HG03520 (cell line): Measurements from ENCODE around the gene PLXDC1.
"Not testable (repeated sequence)": the region's sequence is repeated elsewhere in the genome, so short reads cannot be mapped to it uniquely, and the experiment has no call there.

Experiments used
- ATAC-seq: cut with Tn5 transposase; IDR thresholded peaks from one replicate; pipeline ENCODE4 v1.9.1; 2021; ENCODE audit warnings: mild to moderate bottlenecking, moderate library complexity; ENCODE audit not compliant: unreplicated experiment

PLXDC1 gene

DNA sequence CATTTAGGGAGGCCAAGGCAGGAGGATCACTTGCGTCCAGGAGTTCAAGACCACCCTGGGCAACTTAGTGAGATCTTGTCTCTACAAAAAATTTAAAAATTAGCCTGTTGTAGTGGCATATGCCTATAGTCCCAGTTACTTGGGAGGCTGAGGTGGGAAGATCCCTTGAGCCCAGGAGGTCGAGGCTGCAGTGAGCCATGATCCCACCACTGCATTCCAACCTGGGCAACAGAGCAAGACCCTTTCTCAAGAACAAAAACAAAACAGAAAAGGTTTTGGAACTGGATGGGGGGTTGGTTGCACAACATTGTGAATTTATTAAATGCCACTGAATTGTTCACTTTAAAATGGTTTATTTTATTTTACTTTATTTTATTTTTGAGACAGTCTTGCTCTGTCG is 21.2 kb downstream of the PLXDC1 start:
- ATAC-seq = no peak

GRCh38 chr17:39129544-39129943 is 21.9 kb downstream of the PLXDC1 start:
- not testable (repeated sequence) for ATAC-seq

GRCh38 chr17:39126436-39126835 is 25.0 kb downstream of the PLXDC1 start:
- no peak for ATAC-seq

DNA sequence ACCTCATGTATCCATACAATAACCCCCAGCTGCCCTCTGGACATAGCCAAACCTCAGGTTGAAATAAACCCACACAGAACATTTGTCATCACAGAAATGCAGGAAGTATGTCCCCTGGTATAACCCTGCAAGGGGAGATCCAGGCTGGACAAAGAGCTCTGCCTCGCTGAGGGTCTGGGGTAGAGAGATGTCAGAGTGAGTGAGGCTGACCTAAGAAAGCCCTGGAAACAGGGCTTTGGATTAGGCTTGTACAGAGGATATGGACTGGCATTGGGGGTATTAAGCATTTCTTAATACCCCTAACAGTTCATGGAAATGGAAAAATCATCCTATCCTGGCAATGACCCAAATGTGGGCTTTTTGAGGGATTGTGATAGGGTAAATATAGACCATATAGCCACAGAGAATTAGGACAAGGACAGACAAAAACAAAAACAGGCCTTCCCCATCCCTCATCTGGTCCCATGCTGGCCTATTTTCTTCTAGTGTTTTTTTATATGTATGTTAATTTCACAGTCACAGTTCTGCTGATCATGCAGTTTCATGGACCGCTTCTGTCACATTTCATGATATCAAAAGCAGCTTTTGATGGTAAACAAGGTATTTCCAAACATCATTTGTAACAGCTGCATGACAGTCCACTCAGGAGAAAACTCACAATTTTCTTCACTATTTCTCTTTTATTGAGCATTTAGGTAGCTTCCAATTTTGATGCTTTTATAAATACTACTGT is 26.1 kb downstream of the PLXDC1 start:
- ATAC-seq = no peak

- ATAC-seq = no peak
These were observed 27.8 kb downstream of the PLXDC1 start for GRCh38 chr17:39123627-39124026.

GRCh38 chr17:39122991-39123390 is 28.4 kb downstream of the PLXDC1 start:
- ATAC-seq = no peak

DNA sequence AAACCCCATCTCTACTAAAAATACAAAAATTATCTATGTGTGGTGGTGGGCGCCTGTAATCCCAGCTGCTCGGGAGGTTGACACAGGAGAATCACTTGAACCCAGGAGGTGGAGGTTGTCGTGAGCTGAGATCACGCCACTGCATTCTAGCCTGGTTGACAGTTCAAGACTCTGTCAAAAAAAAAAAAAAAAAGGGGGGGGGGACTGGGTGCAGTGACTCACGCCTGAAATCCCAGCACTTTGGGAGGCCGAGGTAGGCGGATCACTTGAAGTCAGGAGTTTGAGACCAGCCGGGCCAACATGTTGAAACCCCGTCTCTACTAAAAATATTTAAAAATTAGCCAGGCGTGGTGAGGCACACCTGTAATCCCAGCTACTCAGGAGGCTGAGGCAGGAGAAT is 29.5 kb downstream of the PLXDC1 start:
- not testable (repeated sequence) for ATAC-seq

DNA sequence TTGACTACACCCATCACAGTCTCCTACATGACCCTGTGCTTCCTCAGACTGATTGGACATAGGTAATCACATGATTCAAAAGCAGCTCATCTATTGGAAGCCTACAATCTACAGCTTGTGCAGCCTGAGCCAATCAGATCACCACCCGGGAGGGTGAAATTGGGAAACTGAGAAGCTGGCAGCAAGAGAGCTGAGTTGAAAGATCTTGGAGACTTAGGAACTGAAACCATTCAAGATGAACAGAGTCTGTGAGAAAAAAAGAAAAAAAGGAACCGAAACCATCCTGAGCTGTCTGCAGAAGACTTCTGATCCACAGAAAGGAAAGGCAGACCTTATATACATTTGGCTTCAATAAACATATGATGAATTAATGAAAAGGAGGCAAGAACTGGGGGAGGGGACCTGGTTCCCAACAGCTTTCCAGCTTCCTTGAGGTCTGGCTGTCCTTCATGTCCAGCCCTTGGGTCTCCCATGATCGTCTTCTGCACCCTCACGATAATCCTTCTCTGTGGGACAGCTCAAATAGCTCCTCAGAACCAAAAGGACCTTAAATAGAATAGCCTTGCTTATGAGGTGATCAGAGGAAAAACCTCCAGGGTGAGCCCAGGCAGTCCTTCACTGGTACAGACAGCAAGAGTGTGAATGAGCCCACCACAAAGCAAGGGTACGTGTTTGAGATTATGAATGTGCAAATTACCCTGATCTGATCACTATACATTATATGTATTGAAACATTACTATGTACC is 32.6 kb downstream of the PLXDC1 start:
- ATAC-seq = no peak

DNA sequence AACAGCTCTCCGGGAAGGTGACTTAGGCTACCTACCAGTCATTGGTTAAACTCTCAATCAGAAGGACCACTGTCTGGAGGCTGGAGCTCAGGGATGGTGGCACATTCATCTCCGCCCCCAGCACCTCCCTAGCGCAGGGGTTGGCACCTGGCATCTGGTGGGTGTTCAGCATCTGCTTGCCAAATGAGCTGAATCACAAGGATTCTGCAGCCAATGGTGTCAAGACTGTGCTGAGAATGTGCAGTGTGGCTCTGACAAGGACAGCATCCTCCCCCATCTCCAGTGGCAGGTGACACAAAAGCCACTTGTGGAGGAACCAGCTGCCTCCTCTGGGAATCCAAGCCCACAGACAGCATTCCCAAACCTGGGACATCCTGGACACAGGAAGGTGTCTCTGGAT is 35.2 kb downstream of the PLXDC1 start:
- ATAC-seq = no peak

DNA sequence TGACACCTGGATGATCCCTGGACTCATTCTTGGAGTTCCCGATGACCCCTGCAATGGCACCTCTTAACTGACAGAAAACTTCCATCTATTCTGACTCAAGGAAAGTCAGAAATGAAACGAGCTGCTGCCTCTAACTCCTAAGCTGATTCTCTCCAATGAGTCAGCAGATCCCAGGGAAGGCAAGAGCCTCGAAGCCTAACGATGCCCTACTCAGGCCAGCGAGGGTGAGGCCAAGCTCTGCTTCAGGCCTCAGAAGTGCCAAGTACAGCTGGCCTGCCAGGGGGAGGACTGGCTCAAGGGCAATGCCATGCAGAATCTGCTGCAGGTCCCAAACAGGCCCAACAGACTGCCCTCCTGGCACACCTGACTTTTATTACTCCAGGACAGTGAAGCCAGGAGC is 36.3 kb downstream of the PLXDC1 start:
- no peak for ATAC-seq

GRCh38 chr17:39114723-39115122 is 36.7 kb downstream of the PLXDC1 start:
- no peak for ATAC-seq

DNA sequence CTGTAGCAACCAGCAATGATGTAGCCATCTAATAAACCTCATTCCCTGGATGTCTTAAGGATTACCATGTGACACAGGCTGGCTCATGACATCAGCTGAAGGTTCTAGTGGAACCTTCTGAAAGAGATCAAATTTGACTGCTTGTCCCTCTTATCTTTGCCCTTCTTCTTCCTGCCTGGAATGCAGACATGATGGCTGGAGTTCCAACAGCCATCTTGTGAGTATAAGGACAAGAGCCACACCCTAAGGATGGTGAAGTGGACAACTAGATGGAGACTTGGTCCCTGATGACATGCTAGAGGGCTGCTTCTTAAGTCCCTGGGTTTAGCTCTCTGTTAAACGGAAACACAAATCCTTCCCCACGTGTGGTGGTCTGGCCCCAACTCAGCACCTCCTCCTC is 37.6 kb downstream of the PLXDC1 start:
- ATAC-seq = no peak

DNA sequence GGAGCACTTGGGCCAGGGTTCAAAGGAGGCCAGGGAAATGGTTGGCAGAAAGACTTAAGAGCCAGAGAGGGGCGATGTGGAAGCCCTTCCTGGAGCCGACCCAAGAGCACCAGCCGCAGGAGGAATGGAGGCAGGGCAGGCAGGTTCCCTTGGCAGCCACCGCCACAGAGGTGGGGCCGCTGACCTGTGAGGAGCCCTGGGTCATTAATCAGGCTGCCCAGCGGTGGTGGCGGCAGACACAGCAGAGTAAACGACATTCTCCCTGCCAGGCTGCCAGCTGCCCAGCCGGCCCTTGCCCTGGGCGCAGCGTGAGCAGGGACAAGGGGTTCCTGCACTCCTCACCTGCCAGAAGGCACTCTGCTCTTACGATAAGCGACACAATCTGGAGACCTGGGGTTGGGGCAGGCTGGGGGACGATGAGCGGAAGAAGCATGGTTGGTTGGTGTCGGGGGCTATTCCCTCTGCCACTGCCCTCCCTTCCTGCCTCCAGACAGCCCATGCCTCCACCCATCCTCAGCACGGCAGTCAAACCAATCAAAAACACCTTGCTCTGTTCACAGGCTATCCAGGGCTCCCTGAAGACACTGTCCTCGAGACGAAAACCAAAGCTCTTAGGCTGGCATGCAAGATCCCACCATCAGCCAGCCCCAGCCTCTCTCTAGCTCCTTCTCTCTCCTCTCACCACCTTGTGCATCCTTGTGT is 40.9 kb downstream of the PLXDC1 start:
- no peak for ATAC-seq

DNA sequence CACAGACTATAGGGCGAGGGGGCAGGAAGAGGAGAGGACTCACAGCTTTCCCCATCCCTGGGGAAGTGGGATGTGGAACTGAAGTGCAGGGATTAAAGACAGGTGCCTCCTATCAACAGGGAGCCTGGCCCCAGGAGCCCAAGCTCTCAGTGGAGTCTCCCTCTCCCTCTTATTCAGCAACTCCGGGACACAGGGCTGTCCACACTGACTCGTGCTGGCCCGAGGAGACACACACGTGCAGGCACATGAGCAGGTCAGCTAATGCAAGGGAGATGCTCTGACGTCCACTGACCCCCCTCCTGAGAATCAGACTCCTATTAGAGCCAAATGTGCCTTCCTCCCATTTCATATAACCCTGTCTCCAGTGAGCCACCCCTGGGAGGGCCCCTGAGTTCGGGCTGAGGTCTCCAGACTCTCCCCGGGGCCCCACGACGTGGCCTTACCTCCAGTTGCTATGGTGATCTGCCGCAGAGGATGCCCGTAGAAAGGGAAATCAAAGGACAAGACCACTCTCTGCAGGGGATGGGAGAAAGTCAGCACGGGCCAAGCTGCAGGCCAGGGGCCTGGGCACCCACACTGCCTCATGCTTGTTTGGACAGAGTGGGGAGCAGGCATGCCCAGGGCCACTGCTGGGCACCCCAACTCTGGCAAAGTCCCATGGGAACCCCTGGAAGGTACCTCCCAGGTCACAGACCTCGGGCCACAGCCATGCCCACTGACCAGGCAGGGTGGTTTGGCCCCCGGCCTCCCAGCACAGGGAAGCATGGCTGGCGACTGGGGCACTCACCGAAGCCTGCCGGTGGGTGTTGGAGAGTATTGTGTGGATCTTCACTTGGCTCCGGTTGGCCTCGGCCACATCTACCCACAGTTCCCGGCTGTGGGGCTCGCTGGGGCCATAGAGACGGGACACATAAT is 42.7 kb downstream of the PLXDC1 start:
- no peak for ATAC-seq

- no peak for ATAC-seq
These were observed 43.5 kb downstream of the PLXDC1 start for GRCh38 chr17:39107973-39108372.

- ATAC-seq = no peak
These were observed 44.3 kb downstream of the PLXDC1 start for GRCh38 chr17:39107155-39107554.

- ATAC-seq = no peak
These were observed 45.7 kb downstream of the PLXDC1 start for GRCh38 chr17:39105705-39106104.

- no peak for ATAC-seq
These were observed 46.8 kb downstream of the PLXDC1 start for GRCh38 chr17:39104657-39105056.

DNA sequence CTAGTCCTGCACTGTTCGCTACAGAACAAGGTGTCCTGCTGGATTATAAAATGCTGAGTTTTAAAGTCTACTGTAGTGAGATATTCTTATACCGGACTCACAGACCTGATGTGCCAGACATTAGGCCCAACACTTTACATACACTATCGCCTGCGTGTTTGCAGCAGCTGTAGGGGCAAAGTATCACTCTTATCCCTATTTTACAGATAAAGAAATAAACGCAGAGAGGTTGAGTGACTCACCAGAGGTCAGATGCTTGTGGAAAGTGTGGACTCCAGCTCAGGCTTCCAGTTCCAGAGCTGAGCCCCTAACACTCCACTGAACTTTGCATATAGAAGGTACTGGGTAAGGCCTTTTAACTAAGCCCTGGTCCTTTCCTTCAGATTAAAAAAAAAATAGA is 47.4 kb downstream of the PLXDC1 start:
- ATAC-seq = no peak

- ATAC-seq = no peak
These were observed 50.3 kb downstream of the PLXDC1 start for GRCh38 chr17:39101091-39101490.

DNA sequence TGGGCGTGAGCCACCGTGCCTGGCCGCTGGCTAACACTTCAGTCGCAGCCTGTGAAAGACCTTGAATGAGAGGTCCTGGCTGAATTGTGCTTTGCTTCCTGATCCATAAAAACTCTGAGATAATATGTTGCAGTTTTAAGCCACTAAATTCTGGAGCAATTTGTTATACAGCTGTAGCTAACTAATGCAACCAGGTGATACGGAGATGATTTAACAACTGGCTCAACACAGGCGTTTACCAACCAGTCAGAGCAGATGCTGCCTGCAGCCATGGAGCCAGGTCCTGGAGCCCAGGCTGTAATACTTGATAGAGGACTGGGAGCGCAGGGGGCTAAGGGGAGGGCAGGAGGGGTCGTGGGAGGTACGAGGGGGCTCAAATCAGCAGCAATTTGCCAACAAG is 50.9 kb downstream of the PLXDC1 start:
- no peak for ATAC-seq
